Measurements from ENCODE around the gene BIRC2. TPM values are rescaled to one million over a fixed set of nuclear protein-coding genes. Genes with fewer than 3 reads are reported as not detected.
A peak's percentile ranks its signal among the peaks of the same experiment; 100 is the strongest.

The BIRC2 gene
- total and polyA plus RNA-seq, 10 of the 15 experiments (the other 5 are each of a cell fraction or from before 2014, with no cell fraction given) = 13.8 to 75.8 (median 26.5) TPM

GRCh38 chr11:102332611-102332994 is 14.4 kb upstream of the BIRC2 start:
- H3K36me3 ChIP-seq (ENCODE audit: control insufficient read depth in 2 of 2, insufficient read depth in 2 of 2, low read length in 1 of 2) = peaks cover 8 to 43% of the 10 kb centered on the region in 2 experiments
- DNase-seq (ENCODE audit: low read depth, low spot score) (no peak), ATAC-seq (peak; percentile 32), FAIRE-seq (no peak)
- intact Hi-C loops (cut with micrococcal nuclease; ENCODE audit: unreplicated experiment) (no loop called here), in situ Hi-C loops (cut with MboI) (no loop called here)
- TSS peak; percentile 3 for BruUV-seq (replicated peaks)
- ChIA-PET CTCF (interaction anchor here (0.6 to 5.6 kb wide), 7 partner anchors 9 to 608 kb away, joined by 3 to 35 read pairs (median 7); no protein-coding TSS in a partner anchor), POLR2A (interaction anchor here (0.8 kb wide), 1 partner anchor 39 kb away, joined by 4 read pairs; no protein-coding TSS in a partner anchor), RAD21 (ENCODE audit: unreplicated experiment) (interaction anchor here (1.0 to 1.4 kb wide), 2 partner anchors 10 to 14 kb away, joined by 4 to 5 read pairs; no protein-coding TSS in a partner anchor), SMC1A (ENCODE audit: uncharacterized antibody, unreplicated experiment) (interaction anchor here (1.0 to 1.7 kb wide), 4 partner anchors 9 to 281 kb away, joined by 3 to 10 read pairs (median 5); no protein-coding TSS in a partner anchor)
- TF ChIP-seq TAF1 (IDR thresholded peaks at IDR 0.05; ENCODE audit: borderline replicate concordance, low read depth, low read length) (no peak), POLR2A (IDR thresholded peaks at IDR 0.05; ENCODE audit: low read depth, low read length) (0 out of 2 replicates have a peak, but pooled peaks have one; percentile 2), ZNF24 (IDR thresholded peaks at IDR 0.05) (peak; percentile 62; the same call in 1 of the 2 replicates)
- TF ChIP-seq, protein P1, sequence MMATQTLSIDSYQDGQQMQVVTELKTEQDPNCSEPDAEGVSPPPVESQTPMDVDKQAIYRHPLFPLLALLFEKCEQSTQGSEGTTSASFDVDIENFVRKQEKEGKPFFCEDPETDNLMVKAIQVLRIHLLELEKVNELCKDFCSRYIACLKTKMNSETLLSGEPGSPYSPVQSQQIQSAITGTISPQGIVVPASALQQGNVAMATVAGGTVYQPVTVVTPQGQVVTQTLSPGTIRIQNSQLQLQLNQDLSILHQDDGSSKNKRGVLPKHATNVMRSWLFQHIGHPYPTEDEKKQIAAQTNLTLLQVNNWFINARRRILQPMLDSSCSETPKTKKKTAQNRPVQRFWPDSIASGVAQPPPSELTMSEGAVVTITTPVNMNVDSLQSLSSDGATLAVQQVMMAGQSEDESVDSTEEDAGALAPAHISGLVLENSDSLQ (IDR thresholded peaks at IDR 0.05) = peak; percentile 37; the same call in 1 of the 2 replicates
- no peak overlapping the region for H2AFZ ChIP-seq (ENCODE audit: control insufficient read depth, low read depth, low read length)
- H3K9ac ChIP-seq (ENCODE audit: control insufficient read depth, insufficient read depth, low read length) = no peak overlapping the region
- no peaks in the 10 kb centered on the region; the same call in 1 of the 2 replicates for H3K4me1 ChIP-seq (ENCODE audit: control insufficient read depth, insufficient read depth, low read length)
- no peaks in the 10 kb centered on the region for H4K20me1 ChIP-seq (ENCODE audit: control insufficient read depth, insufficient read depth)
- no peaks in the 10 kb centered on the region for H3K27me3 ChIP-seq (replicated peaks in 1 of 2; ENCODE audit: control insufficient read depth in 2 of 2, insufficient read depth in 2 of 2, low read length in 1 of 2)
- 45% methylated on average over 1 of the region's 1 CpG for WGBS (ENCODE audit: insufficient coverage, insufficient replicate concordance, low lambda C conversion rate, missing lambda C conversion rate)
- no peaks in the 10 kb centered on the region for H3K9me3 ChIP-seq (replicated peaks; ENCODE audit: control insufficient read depth, insufficient read depth, low read length)
- H3K79me2 ChIP-seq (ENCODE audit: control insufficient read depth, insufficient read depth, low read length) = peaks cover 9% of the 10 kb centered on the region
- H3K27ac ChIP-seq (ENCODE audit: control insufficient read depth, insufficient read depth) = no peak overlapping the region
- H3K4me3 ChIP-seq = no peak overlapping the region
- H3K4me2 ChIP-seq (ENCODE audit: control insufficient read depth, insufficient read depth) = no peak overlapping the region

DNA sequence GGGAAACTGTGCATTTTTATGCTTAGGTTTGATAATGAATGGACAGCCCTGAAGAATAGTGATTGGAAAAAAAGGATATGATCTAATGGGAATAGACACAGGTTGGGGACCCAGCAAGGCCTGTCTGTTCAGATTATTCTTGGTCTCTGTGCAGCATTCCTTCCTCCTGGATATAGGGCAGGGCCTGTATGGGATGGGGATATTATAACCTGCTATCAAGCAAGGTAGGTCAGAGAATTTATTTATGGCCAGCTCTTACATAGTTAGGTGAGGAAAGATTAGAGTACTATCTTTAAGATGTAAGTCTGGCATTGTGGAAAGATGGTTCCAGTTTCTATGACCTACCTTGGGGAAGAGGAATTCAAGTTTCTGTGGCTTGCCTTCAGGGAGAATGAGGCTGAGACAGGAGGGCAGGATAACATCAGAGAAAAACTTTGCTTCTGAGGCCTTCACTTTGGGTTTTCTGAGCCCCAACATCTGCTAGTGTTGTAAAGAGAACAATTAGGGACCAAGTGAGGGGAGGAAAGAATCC is 8.5 kb upstream of the BIRC2 start:
- no peaks in the 10 kb centered on the region for H3K79me2 ChIP-seq (ENCODE audit: control insufficient read depth, insufficient read depth, low read length)
- peaks cover 3 to 16% of the 10 kb centered on the region in 2 experiments; a peak in 3 of 4 replicates for H3K36me3 ChIP-seq (ENCODE audit: control insufficient read depth in 2 of 2, insufficient read depth in 2 of 2, low read length in 1 of 2)
- FAIRE-seq = no peak
- no peak; the same call in 2 of the 3 replicates for ATAC-seq
- DNase-seq (ENCODE audit: low read depth, low spot score) = no peak
- H3K4me1 ChIP-seq (ENCODE audit: control insufficient read depth, insufficient read depth, low read length) = no peaks in the 10 kb centered on the region
- intact Hi-C loops (cut with micrococcal nuclease; ENCODE audit: unreplicated experiment) = no loop called here
- CTCF ChIA-PET = interaction anchor here (0.9 to 8.3 kb wide), 8 partner anchors 28 to 328 kb away, joined by 3 to 234 read pairs (median 6); no protein-coding TSS in a partner anchor
- no peak overlapping the region for H3K4me2 ChIP-seq (ENCODE audit: control insufficient read depth, insufficient read depth)
- SMC1A ChIA-PET (ENCODE audit: uncharacterized antibody, unreplicated experiment) = interaction anchor here (0.9 to 2.9 kb wide), 9 partner anchors 12 to 335 kb away, joined by 3 to 32 read pairs (median 5); no protein-coding TSS in a partner anchor
- H3K27me3 ChIP-seq (replicated peaks in 1 of 2; ENCODE audit: control insufficient read depth in 2 of 2, insufficient read depth in 2 of 2, low read length in 1 of 2) = no peaks in the 10 kb centered on the region
- H3K27ac ChIP-seq (ENCODE audit: control insufficient read depth, insufficient read depth) = no peak overlapping the region
- H3K9ac ChIP-seq (ENCODE audit: control insufficient read depth, insufficient read depth, low read length) = no peak overlapping the region
- no peak overlapping the region for H3K4me3 ChIP-seq
- H3K9me3 ChIP-seq (replicated peaks; ENCODE audit: control insufficient read depth, insufficient read depth, low read length) = no peaks in the 10 kb centered on the region
- H4K20me1 ChIP-seq (ENCODE audit: control insufficient read depth, insufficient read depth) = no peaks in the 10 kb centered on the region
- RAD21 ChIA-PET (ENCODE audit: unreplicated experiment) = interaction anchor here (1.2 to 2.5 kb wide), 6 partner anchors 45 to 326 kb away, joined by 3 to 17 read pairs (median 6); no protein-coding TSS in a partner anchor
- no TSS peak for BruUV-seq (replicated peaks)
- POLR2A ChIA-PET = interaction anchor here (1.0 to 1.4 kb wide), 2 partner anchors 43 to 276 kb away, joined by 3 read pairs; no protein-coding TSS in a partner anchor
- in situ Hi-C loops (cut with MboI) = no loop called here
- H2AFZ ChIP-seq (ENCODE audit: control insufficient read depth, low read depth, low read length) = no peak overlapping the region
- TF ChIP-seq, protein P2, sequence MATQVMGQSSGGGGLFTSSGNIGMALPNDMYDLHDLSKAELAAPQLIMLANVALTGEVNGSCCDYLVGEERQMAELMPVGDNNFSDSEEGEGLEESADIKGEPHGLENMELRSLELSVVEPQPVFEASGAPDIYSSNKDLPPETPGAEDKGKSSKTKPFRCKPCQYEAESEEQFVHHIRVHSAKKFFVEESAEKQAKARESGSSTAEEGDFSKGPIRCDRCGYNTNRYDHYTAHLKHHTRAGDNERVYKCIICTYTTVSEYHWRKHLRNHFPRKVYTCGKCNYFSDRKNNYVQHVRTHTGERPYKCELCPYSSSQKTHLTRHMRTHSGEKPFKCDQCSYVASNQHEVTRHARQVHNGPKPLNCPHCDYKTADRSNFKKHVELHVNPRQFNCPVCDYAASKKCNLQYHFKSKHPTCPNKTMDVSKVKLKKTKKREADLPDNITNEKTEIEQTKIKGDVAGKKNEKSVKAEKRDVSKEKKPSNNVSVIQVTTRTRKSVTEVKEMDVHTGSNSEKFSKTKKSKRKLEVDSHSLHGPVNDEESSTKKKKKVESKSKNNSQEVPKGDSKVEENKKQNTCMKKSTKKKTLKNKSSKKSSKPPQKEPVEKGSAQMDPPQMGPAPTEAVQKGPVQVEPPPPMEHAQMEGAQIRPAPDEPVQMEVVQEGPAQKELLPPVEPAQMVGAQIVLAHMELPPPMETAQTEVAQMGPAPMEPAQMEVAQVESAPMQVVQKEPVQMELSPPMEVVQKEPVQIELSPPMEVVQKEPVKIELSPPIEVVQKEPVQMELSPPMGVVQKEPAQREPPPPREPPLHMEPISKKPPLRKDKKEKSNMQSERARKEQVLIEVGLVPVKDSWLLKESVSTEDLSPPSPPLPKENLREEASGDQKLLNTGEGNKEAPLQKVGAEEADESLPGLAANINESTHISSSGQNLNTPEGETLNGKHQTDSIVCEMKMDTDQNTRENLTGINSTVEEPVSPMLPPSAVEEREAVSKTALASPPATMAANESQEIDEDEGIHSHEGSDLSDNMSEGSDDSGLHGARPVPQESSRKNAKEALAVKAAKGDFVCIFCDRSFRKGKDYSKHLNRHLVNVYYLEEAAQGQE (IDR thresholded peaks at IDR 0.05; ENCODE audit: low read depth, low read length) = no peak
- TF ChIP-seq NFIC (IDR thresholded peaks at IDR 0.05; ENCODE audit: low read depth, low read length) (no peak), SMAD5 (IDR thresholded peaks at IDR 0.05; ENCODE audit: low read depth) (0 out of 2 replicates have a peak, but pooled peaks have one; percentile 6), RUNX3 (IDR thresholded peaks at IDR 0.05; ENCODE audit: low read length) (0 out of 2 replicates have a peak, but pooled peaks have one; percentile 9), FOXM1 (IDR thresholded peaks at IDR 0.05; ENCODE audit: low read depth, low read length) (peak; percentile 33; the same call in 1 of the 2 replicates), POLR2AphosphoS2 (IDR thresholded peaks at IDR 0.05; ENCODE audit: low read depth, low read length) (0 out of 2 replicates have a peak, but pooled peaks have one; percentile 55), PML (IDR thresholded peaks at IDR 0.05; ENCODE audit: low read length) (peak; percentile 51; the same call in 1 of the 2 replicates), STAT1 (conservative IDR thresholded peaks at IDR 0.05) (no peak)

All from GM12878 (cell line).